HG03060 (cell line): Measurements from ENCODE around the gene SCYL3.
"Not testable (repeated sequence)": the region's sequence is repeated elsewhere in the genome, so short reads cannot be mapped to it uniquely, and the experiment has no call there.

ENCODE experiments used
- ATAC-seq: cut with Tn5 transposase; IDR thresholded peaks from one replicate; pipeline ENCODE4 v1.9.1; 2021; ENCODE audit warnings: low read depth, moderate number of reproducible peaks; ENCODE audit not compliant: unreplicated experiment

Gene SCYL3

DNA sequence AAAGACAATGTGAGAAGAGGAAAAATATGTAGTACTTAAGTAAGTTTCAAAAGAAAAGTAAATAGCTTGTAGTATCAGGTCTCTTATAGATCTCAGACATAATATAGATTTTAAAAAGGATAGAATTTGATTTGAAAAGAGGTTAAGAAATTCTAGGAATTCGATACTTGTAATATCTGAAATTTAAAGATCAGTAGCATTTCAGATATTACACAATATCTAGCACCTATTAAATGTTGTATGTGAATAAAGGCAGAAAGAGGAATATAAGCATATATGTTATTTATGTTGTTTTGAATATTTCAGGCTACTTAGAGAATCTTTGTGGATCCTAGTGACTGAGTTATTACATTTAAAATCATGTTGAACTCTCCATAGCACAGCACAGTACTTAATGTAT lies 64.0 kb downstream of the SCYL3 start:
- ATAC-seq: no peak

- ATAC-seq: no peak
Measured at GRCh38 chr1:169824153-169824552, 69.5 kb downstream of the SCYL3 start.

- ATAC-seq: no peak
Measured at GRCh38 chr1:169821500-169821899, 72.2 kb downstream of the SCYL3 start.

- no peak for ATAC-seq
Measured at GRCh38 chr1:169816617-169817016, 77.1 kb downstream of the SCYL3 start.

- no peak for ATAC-seq
Measured at GRCh38 chr1:169814265-169814664, 79.4 kb downstream of the SCYL3 start.

GRCh38 chr1:169812131-169812530 lies 81.6 kb downstream of the SCYL3 start:
- no peak for ATAC-seq

DNA sequence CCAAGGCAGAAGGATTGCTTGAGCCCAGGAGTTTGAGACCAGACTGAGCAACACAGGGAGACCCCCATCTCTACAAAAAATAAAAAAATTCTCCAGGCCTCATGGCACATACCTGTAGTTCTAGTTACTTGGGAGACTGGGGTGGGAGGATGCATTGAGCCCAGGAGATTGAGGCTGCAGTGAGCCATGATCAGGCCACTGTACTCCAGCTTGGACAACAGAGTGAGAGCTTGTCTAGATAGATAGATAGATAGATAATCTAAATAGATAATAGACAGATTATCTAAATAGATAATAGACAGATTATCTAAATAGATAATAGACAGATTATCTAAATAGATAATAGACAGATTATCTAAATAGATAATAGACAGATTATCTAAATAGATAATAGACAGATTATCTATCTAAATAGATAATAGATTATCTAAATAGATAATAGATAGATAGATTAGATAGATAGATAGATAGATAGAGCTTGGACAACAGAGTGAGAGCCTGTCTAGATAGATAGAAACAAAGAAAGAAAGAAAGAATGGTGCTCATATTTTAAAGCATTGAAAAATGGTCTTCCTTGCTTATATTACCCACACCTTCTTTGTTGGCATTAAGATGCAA lies 82.2 kb downstream of the SCYL3 start:
- not testable (repeated sequence) for ATAC-seq

DNA sequence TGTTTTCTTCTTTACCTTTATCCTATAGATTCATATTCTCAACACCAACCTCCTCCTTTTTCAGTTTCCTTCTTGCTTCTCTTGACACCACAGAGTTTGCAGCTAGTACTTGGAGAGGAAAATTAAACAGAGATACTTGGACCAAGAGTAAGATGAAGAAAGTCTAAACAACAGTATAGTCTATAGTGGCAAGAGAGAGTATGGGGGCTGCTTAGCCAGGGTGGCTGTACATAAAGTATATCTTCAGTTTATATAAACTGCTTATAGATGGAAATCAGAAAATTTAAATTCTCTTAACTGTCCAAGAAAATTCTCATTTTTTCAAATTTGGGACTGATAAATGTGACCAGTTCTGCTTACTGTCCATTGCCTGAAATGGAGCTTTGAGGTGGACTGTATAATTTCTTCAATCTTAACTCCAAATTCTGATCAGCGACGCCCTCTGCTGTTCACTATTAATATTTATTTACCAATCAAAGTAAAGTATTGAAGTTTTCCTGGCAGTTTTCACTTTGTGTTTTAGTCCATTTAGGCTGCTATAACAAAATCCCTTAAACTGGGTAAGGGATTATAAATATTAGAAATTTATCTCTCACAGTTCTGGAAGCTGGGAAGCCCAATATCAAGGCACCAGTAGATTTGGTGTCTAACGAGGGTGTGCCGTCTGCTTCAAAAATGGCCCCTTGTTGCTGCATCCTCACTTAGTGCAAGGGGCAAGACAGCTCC lies 84.2 kb downstream of the SCYL3 start:
- no peak for ATAC-seq

DNA sequence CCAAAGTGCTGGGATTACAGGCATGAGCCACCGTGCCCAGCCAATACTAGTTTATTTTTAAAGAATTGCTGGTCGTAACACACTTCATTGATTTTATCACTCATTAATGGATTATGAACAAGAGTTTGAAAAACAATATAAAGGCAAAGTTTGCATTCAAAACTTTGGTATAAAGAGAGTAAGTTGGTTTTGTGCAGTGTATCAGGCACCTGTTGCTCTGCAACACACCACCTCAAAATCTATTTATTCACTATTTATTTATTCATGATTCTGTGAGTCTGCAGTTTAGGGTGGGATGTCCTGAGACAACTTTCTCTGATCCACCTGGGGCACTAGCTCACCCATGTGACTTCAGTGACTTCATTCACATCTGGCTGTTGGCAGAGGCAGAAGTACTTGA lies 88.8 kb downstream of the SCYL3 start:
- no peak for ATAC-seq

DNA sequence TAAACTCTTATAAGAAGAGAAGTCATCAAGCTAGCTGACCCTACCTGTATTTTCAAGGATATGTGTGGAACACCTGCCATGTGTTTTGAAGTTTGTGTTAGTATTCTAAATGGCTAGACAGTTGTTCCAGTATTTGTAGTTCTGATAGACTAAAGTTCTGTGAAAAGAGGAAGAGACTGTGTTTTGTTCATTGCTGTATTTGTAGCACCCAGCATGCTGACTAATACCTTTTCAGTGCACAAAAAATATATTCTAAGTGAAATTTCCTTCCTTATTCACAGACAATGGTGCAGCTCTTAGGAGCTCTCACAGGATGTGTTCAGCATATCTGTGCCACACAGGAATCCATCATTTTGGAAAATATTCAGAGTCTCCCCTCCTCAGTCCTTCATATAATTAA lies 90.8 kb downstream of the SCYL3 start:
- ATAC-seq: no peak
